Measurements from ENCODE around the gene TEX38. TPM values are rescaled to one million over a fixed set of nuclear protein-coding genes. Genes with fewer than 3 reads are reported as not detected.
"Not testable (repeated sequence)": the region's sequence is repeated elsewhere in the genome, so short reads cannot be mapped to it uniquely, and the experiment has no call there.

The TEX38 gene
- total RNA-seq, 2 experiments from 2014 or later: not detected

DNA sequence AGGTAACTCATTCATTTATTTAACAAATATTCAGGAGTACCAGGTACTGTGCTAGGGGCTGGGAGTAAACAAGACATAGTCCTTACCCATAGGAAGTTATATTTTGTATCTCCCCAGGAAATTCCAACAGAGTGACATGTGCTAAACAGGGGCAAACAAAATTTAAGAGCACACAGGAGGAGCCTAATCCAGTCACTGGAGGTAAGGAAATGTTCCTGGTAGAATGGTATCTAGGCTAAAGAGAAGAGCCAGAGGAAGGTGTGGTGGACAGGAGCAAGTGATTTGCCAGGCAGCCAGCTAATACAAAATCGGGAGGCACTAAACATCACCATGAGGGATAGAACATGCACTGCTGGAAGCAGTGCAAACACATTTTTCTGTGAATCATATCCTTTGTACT lies 10.4 kb downstream of the TEX38 start:
- ATAC-seq (no peak), DNase-seq (no peak)
- H3K36me3 Mint-ChIP-seq: peaks cover 61% of the 10 kb centered on the region
- H3K27ac Mint-ChIP-seq: peak overlapping the region; percentile 1
- CTCF ChIA-PET: interaction anchor here (1.6 kb wide), 1 partner anchor 14 kb away, joined by 5 read pairs; the partner anchor contains the start of gene ATPAF1
- peaks cover 7% of the 10 kb centered on the region for H3K4me1 Mint-ChIP-seq
- H3K27me3 Mint-ChIP-seq: no peaks in the 10 kb centered on the region
- H3K9me3 Mint-ChIP-seq (ENCODE audit: low read depth): no peaks in the 10 kb centered on the region
- no peak overlapping the region for H3K4me3 Mint-ChIP-seq

DNA sequence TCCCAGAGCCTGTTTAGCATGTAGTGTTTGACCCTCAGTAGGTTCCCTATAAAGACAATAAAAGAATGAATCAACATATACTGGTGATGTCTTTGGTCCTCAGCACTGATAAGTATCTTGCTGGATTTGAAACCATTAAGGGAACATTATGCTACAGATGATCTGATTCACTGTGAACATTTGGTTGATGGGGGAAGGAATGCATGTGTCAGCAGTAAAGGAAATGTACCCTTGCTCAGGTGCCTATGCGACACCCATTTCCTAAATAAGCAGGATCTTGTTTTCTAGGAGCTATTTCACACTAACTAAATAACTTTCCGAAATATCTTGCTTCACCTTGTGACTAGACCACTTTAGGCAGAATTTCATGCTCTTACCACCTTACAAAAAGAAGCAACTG lies 13.0 kb downstream of the TEX38 start:
- CTCF ChIA-PET: interaction anchor here (1.2 kb wide), 1 partner anchor 17 kb away, joined by 3 read pairs; no protein-coding TSS in a partner anchor
- no peak for ATAC-seq
- H3K27ac Mint-ChIP-seq: peak overlapping the region; percentile 50

DNA sequence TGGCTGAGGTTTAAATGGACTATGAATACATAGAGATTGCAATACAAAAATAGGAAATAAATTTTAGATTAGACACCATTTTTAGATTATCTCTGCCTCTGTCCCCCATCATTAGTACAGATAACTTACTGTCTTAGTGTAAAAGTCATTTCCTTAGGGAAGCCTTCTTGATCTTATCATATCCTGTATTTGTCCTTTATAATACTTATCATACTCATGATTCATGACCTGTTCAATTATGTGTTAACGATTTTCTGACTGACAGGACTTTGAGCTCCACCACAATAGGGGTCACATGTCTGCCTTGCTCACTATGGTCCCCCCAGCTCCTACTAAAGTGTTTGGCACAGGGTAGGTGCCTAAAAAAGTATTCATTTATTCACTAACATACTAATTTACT lies 14.6 kb downstream of the TEX38 start:
- Mint-ChIP-seq H3K9me3 (ENCODE audit: low read depth) (no peaks in the 10 kb centered on the region), H3K4me3 (no peak overlapping the region), H3K36me3 (peaks cover 67% of the 10 kb centered on the region), H3K27ac (no peak overlapping the region), H3K4me1 (peaks cover 7% of the 10 kb centered on the region), H3K27me3 (no peaks in the 10 kb centered on the region)
- no peak for DNase-seq
- CTCF ChIA-PET: no interaction called here
- no peak for ATAC-seq

More for the DNA sequence above, 13.0 kb downstream of the TEX38 start:
- no peak for DNase-seq
- no peaks in the 10 kb centered on the region for H3K9me3 Mint-ChIP-seq (ENCODE audit: low read depth)
- no peaks in the 10 kb centered on the region for H3K27me3 Mint-ChIP-seq
- peaks cover 69% of the 10 kb centered on the region for H3K36me3 Mint-ChIP-seq
- H3K4me3 Mint-ChIP-seq: no peak overlapping the region
- peaks cover 7% of the 10 kb centered on the region for H3K4me1 Mint-ChIP-seq

DNA sequence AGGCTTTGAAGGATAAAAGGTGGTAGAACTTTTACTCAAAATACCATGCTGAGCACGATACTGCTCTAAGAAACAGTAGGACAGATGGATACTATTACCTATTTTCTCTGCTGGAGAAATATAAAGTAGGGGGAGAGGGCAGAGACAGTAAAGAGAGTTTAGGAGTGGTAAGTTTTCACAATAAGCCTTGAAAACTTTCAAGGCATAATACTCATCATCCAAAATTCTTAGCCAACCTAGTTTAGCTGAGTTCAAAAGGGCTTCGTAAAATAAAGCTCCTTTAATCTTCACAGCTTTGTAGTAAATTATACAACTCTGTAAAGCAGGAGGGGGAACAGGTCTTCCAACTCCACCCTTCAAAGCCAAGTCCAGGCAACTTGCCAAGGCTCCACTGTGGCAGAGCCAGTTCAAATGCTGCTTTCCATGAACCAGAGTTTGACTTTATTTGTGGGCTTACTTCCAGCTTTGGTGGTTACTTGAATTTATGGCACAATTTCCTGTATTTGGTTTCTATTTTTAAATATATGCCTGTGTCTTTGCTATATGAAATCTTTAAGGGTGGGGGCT lies 15.5 kb downstream of the TEX38 start:
- H3K27ac Mint-ChIP-seq: no peak overlapping the region

DNA sequence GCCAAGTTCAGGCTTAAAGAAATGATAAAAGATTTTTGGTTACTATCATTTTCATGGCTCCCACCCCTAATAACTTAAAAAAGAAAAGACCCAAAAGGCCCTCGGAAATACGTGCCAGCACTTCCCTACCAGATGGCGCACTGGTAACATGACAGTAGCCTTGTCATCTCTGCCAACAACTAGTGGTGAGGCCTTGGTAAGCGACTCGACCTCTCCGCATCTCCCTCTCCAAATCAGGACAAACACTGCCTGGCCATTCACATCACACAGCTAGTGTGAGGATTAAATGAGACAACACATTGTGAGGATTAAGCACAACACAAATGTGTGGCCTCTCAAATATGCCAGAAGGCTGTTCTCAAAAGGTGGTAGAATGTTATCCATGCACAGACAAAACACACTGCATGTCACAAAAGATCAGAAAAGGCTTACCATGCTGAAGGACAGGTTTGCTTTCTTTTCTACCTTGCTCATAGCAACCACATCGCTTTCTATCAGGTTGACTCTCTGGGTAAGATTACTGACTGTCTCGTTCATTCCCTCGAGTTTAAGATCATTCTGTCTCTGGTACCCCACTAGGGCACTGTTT lies 16.4 kb downstream of the TEX38 start:
- peak overlapping the region; percentile 45 for H3K27ac Mint-ChIP-seq
- H3K27me3 Mint-ChIP-seq: no peaks in the 10 kb centered on the region
- peaks cover 7% of the 10 kb centered on the region for H3K4me1 Mint-ChIP-seq
- H3K9me3 Mint-ChIP-seq (ENCODE audit: low read depth): no peaks in the 10 kb centered on the region
- CTCF ChIA-PET: interaction anchor here (1.6 to 1.8 kb wide), 2 partner anchors 11 to 166 kb away, joined by 4 to 5 read pairs; no protein-coding TSS in a partner anchor
- DNase-seq (no peak), ATAC-seq (no peak)
- peaks cover 64% of the 10 kb centered on the region for H3K36me3 Mint-ChIP-seq
- no peak overlapping the region for H3K4me3 Mint-ChIP-seq

More for the DNA sequence above, 15.5 kb downstream of the TEX38 start:
- Mint-ChIP-seq H3K4me1 (peaks cover 7% of the 10 kb centered on the region), H3K4me3 (no peak overlapping the region), H3K27me3 (no peaks in the 10 kb centered on the region), H3K36me3 (peaks cover 66% of the 10 kb centered on the region), H3K9me3 (ENCODE audit: low read depth) (no peaks in the 10 kb centered on the region)
- ATAC-seq: no peak
- DNase-seq: no peak
- CTCF ChIA-PET: interaction anchor here (1.8 kb wide), 1 partner anchor 165 kb away, joined by 4 read pairs; no protein-coding TSS in a partner anchor

DNA sequence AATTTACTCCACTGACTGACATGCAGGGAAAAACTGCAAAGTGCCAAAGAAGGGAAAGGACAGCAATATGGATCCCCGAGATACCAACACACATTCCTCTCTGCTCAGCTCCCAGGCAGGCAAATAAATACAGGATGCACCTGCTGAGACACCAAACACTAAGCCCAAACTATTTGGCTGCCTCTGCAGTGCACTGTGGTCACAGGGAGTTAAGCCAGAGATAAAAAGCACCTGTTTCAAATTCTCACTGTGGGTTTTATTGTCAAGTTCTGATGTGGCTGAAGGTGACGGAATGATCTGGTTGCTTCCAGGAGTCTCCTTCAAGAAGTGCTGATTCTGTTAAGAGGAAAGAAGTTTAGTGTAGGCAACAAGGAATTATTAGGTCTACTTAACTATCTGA lies 17.7 kb downstream of the TEX38 start:
- H3K27me3 Mint-ChIP-seq: no peaks in the 10 kb centered on the region
- no peaks in the 10 kb centered on the region for H3K9me3 Mint-ChIP-seq (ENCODE audit: low read depth)
- CTCF ChIA-PET: no interaction called here
- peak overlapping the region; percentile 37 for H3K27ac Mint-ChIP-seq
- H3K4me1 Mint-ChIP-seq: peaks cover 7% of the 10 kb centered on the region
- ATAC-seq (no peak), DNase-seq (no peak)
- H3K4me3 Mint-ChIP-seq: no peak overlapping the region
- H3K36me3 Mint-ChIP-seq: peaks cover 61% of the 10 kb centered on the region

DNA sequence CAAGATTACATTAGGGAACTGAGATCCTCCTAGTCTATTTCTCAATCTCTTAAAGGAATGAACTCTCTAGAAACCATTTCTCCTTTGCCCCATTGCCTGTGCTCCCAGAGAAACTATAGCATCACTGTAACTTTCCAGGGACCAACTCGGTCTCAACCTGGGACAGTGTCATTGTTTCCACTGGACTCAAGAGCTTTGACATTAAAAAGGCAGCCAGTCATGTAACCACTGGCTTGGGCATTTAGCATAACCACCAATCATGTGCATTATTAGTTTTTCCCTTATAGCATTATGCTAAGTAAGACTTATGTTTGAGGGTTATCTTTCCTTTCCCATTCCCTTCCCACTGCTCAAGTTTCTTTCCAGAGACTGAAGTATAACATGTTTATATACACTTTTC lies 18.2 kb downstream of the TEX38 start:
- Mint-ChIP-seq H3K27me3 (no peaks in the 10 kb centered on the region), H3K36me3 (peaks cover 58% of the 10 kb centered on the region), H3K4me3 (no peak overlapping the region), H3K9me3 (ENCODE audit: low read depth) (no peaks in the 10 kb centered on the region), H3K27ac (no peak overlapping the region), H3K4me1 (peaks cover 7% of the 10 kb centered on the region)
- DNase-seq (no peak), ATAC-seq (no peak)
- CTCF ChIA-PET: no interaction called here

DNA sequence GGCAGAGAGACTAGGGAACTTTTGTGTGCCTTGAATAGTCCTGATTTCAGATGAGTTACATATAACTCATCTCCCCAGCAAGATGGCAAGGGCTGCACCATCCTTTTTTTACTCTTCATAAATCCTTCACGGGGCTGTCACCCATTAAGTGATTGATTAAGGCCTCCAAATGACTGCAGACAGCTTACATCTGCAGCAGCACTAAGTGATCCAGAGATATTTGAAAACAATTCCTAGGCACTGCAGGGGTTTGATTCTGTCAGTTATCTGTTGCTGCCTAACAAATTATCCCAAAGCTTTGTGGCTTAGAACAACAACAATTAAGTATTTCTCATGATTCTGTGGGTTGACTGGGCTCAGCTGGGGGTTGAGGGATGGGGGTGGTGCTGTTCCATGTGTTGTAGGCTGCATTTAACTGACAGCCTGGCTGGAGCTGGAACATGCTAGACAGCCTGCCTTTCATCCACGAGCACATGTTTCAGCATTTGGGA lies 19.3 kb downstream of the TEX38 start:
- ATAC-seq: no peak
- Mint-ChIP-seq H3K4me3 (no peak overlapping the region), H3K9me3 (ENCODE audit: low read depth) (peaks cover 4% of the 10 kb centered on the region), H3K27me3 (no peaks in the 10 kb centered on the region), H3K4me1 (peaks cover 6% of the 10 kb centered on the region), H3K27ac (no peak overlapping the region), H3K36me3 (peaks cover 63% of the 10 kb centered on the region)
- DNase-seq: no peak
- CTCF ChIA-PET: no interaction called here

DNA sequence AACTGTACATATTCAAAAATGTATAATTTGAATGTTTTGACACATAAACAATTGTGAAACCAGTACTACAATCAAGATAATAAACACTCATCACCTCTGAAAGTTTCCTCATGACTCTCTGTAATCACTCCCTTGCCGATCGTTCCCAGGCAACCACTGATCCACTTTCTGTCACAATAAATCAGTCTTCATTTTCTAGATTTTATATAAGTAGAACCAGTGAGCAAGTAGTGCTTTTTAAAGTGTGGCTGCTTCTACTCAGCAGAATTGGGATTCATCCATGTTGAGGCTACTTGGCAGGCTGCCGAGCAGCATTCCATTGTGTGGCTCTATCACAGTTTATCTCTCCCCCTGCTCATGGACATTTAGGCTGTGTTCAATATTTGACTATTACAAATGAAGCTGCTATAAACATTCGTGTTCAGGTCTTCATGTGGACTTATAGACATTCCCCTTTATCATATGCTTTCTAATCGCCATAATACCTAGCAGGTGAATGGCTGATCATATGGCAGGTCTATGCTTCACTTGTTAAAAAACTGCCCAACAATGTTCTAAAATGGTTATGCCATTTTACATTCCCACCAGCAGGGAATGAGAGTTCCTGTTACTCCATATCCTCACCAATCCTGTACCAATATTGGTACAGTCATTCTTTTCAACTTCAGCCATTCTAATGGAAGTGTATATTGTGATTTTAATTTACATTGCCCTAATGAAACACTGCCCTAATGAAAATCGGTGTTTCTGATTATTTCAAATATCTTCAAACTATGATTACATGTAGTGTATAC lies 20.5 kb downstream of the TEX38 start:
- peaks cover 65% of the 10 kb centered on the region for H3K36me3 Mint-ChIP-seq
- H3K27ac Mint-ChIP-seq: no peak overlapping the region
- H3K4me3 Mint-ChIP-seq: no peak overlapping the region
- peaks cover 4% of the 10 kb centered on the region for H3K4me1 Mint-ChIP-seq
- peaks cover 4% of the 10 kb centered on the region for H3K9me3 Mint-ChIP-seq (ENCODE audit: low read depth)
- ATAC-seq (no peak), DNase-seq (no peak)
- CTCF ChIA-PET: no interaction called here
- H3K27me3 Mint-ChIP-seq: no peaks in the 10 kb centered on the region

DNA sequence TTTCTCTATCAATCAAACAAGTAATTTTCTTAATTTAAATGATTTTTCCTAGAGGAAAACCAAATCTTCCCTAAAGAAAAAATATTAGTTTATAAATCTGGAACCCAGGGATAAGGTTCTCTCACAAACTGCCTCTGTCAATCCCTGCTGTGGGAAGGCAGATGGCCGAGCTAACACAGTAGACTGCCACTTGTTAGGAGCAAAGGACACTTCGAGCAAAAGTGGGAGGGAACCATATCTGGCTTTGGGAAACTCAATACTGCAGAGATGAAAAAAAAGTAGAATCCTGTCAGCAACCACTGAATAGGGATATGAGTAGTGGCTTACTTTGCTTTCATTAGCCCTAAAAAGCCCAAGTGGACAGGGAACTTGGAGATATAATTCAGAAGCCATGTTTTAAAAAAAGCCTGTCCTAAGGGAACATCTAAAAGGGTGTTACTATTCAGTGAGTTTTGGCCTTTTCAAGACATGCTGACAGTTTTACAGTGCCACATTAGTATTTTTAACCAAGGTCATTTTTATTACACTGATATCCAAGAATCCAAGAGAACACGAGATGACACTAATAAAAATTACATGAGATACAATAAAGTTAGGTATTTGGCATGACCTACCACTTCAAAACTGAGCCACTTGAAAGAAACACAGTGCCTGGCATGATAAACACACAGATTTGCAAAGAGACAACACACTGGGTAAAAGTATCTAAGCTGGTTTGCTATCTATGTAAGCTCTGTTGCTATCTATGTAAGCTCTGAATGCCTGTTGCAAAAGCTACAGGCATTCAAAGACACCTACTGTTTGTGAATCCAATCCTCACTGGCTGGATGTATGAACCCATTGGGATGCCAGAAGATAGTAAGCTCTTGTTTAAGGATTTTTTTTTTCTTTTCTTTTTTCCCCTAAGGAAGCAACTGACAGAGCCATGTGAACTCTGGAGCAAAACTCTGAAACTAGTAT lies 21.4 kb downstream of the TEX38 start:
- Mint-ChIP-seq H3K4me3 (no peak overlapping the region), H3K4me1 (peaks cover 2% of the 10 kb centered on the region), H3K27me3 (no peaks in the 10 kb centered on the region), H3K36me3 (peaks cover 60% of the 10 kb centered on the region), H3K27ac (no peak overlapping the region), H3K9me3 (ENCODE audit: low read depth) (peaks cover 4% of the 10 kb centered on the region)
- no peak for ATAC-seq
- CTCF ChIA-PET: no interaction called here
- DNase-seq: no peak

DNA sequence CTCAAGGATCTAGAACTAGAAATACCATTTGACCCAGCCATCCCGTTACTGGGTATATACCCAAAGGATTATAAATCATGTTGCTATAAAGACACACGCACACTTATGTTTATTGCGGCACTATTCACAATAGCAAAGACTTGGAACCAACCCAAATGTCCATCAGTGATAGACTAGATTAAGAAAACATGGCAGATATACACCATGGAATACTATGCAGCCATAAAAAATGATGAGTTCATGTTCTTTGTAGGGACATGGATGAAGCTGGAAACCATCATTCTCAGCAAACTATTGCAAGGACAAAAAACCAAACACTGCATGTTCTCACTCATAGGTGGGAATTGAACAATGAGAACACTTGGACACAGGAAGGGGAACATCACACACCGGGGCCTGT lies 23.0 kb downstream of the TEX38 start:
- H3K27ac Mint-ChIP-seq; H3K4me3 Mint-ChIP-seq; H3K9me3 Mint-ChIP-seq (ENCODE audit: low read depth); H3K4me1 Mint-ChIP-seq; ATAC-seq; CTCF ChIA-PET; H3K27me3 Mint-ChIP-seq; DNase-seq: not testable (repeated sequence)
- peaks cover 55% of the 10 kb centered on the region for H3K36me3 Mint-ChIP-seq

DNA sequence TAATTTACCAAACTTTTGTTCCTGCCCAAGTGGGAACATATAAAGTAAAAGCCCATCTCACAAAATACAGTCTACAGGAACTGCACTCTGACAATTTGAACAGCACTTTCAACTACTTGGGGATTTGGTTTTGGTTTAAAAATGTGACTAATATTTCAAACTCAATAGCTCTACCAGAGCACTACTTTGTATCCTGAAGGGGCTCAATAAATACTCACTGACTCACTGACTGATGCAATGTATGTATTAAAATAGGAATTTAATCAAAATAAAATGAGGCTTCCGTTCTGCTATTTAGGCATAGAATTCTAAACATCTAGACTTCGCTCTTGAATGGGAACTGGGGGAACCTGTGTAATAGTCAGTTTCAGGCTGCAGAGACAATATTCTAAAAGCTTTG lies 25.4 kb downstream of the TEX38 start:
- CTCF ChIA-PET: interaction anchor here (1.6 kb wide), 1 partner anchor 149 kb away, joined by 3 read pairs; no protein-coding TSS in a partner anchor
- H3K4me1 Mint-ChIP-seq: peaks cover 18% of the 10 kb centered on the region

DNA sequence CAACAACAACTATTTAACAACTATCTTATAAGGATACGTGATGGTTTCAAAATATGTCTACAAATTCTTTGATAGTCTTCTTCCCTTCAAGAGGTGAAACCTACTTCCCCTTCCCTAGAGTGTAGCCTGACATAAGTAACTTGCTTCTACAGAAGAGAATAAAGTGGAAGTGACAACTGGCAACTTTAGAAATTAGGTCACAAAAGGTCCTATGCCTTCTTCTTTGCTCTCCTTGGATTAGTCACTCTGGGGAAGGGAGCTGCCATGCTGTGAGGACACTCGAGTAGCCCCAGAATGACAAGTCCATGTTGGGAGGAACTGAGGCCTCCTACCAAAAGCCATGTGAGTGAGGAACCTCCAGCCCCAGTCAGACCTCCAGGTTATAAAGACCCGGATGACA lies 28.0 kb downstream of the TEX38 start:
- CTCF ChIA-PET: no interaction called here
- no peak for DNase-seq
- H3K9me3 Mint-ChIP-seq (ENCODE audit: low read depth): peaks cover 4% of the 10 kb centered on the region
- H3K27ac Mint-ChIP-seq: no peak overlapping the region
- no peaks in the 10 kb centered on the region for H3K27me3 Mint-ChIP-seq
- H3K36me3 Mint-ChIP-seq: peaks cover 51% of the 10 kb centered on the region
- ATAC-seq: no peak
- H3K4me3 Mint-ChIP-seq: no peak overlapping the region
- H3K4me1 Mint-ChIP-seq: peaks cover 18% of the 10 kb centered on the region

More for the DNA sequence above, 25.4 kb downstream of the TEX38 start:
- ATAC-seq (no peak), DNase-seq (no peak)
- peaks cover 4% of the 10 kb centered on the region for H3K9me3 Mint-ChIP-seq (ENCODE audit: low read depth)
- no peak overlapping the region for H3K27ac Mint-ChIP-seq
- H3K27me3 Mint-ChIP-seq: no peaks in the 10 kb centered on the region
- H3K4me3 Mint-ChIP-seq: no peak overlapping the region
- H3K36me3 Mint-ChIP-seq: peaks cover 43% of the 10 kb centered on the region
